Neural cell (in vitro differentiated cells): Measurements from ENCODE around the gene ZNF532.

Experiments
- CTCF ChIP-seq: fragments of 450-650 bp; IDR thresholded peaks from 2 replicates; pipeline ENCODE4 v1.5.1; 2014; ENCODE audit warnings: antibody characterized with exemption, mild to moderate bottlenecking, moderate library complexity; ENCODE audit not compliant: poor library complexity, severe bottlenecking
- EZH2 ChIP-seq: fragments of 200-600, 300-800 bp; shearing (Covaris generic), sonication (generic); IDR thresholded peaks from 2 replicates; pipeline ENCODE4 v1.6.1; 2014; ENCODE audit warnings: antibody characterized with exemption, low read length, borderline replicate concordance, mild to moderate bottlenecking; ENCODE audit not compliant: insufficient read depth, poor library complexity, severe bottlenecking
- TAF1 ChIP-seq: IDR thresholded peaks from 2 replicates; pipeline ENCODE4 v1.6.1; 2012; ENCODE audit warnings: low read depth

GRCh38 chr18:58941426-58942099, 76.9 kb downstream of the ZNF532 start:
- TF ChIP-seq CTCF (no peak), EZH2 (no peak), TAF1 (no peak)
